Tracheal epithelial cell (primary cell): ENCODE measurements around the gene MSH5. TPM values are rescaled to one million over a fixed set of nuclear protein-coding genes. Genes with fewer than 3 reads are reported as not detected.

Experiments used
- total RNA-seq: library from RNA; depleted of rRNA; stranded (reverse); fragments of >200 nt; gene quantifications from 2 replicates; pipeline ENCODE4 v1.2.1, GENCODE V29; 2014

MSH5 gene
- total RNA-seq, 1 donor from 2014 or later: 4.3 TPM

Other genes with a start within 250 kb of the MSH5 start
- 4.7 and 9.9 TPM in 2 replicates for gene MICB, start 241.9 kb upstream of the MSH5 start, total RNA-seq
- gene MCCD1, start 211.0 kb upstream of the MSH5 start, total RNA-seq: not detected in 2 replicates
- 279 and 313 TPM in 2 replicates for gene DDX39B, start 198.0 kb upstream of the MSH5 start, total RNA-seq
- 0.21 and 1.2 TPM in 2 replicates for gene ATP6V1G2, start 193.4 kb upstream of the MSH5 start, total RNA-seq
- gene NFKBIL1, start 192.4 kb upstream of the MSH5 start, total RNA-seq: 43.6 and 54.6 TPM in 2 replicates
- gene LTA, start 167.7 kb upstream of the MSH5 start, total RNA-seq: not detected in 2 replicates
- gene TNF, start 164.4 kb upstream of the MSH5 start, total RNA-seq: 4.3 TPM in 1 of 2 replicates, not detected in the other
- 6.7 TPM in 1 of 2 replicates, not detected in the other for gene LTB, start 157.6 kb upstream of the MSH5 start, total RNA-seq
- not detected in 2 replicates for gene LST1, start 153.7 kb upstream of the MSH5 start, total RNA-seq
- not detected in 2 replicates for gene NCR3, start 147.0 kb upstream of the MSH5 start, total RNA-seq
- gene AIF1, start 124.8 kb upstream of the MSH5 start, total RNA-seq: not detected in 2 replicates
- 23.6 and 35.6 TPM in 2 replicates for gene PRRC2A, start 119.3 kb upstream of the MSH5 start, total RNA-seq
- gene BAG6, start 87.3 kb upstream of the MSH5 start, total RNA-seq: 128 and 161 TPM in 2 replicates
- 0.96 and 1.3 TPM in 2 replicates for gene APOM, start 84.1 kb upstream of the MSH5 start, total RNA-seq
- gene C6orf47, start 79.2 kb upstream of the MSH5 start, total RNA-seq: 26.7 and 27.1 TPM in 2 replicates
- 7.0 and 12.0 TPM in 2 replicates for gene GPANK1, start 75.0 kb upstream of the MSH5 start, total RNA-seq
- 84.2 and 103 TPM in 2 replicates for gene CSNK2B, start 73.9 kb upstream of the MSH5 start, total RNA-seq
- under 0.01 and 0.43 TPM in 2 replicates for gene LY6G5B, start 70.0 kb upstream of the MSH5 start, total RNA-seq
- not detected in 2 replicates for gene LY6G5C, start 58.9 kb upstream of the MSH5 start, total RNA-seq
- gene ABHD16A, start 36.7 kb upstream of the MSH5 start, total RNA-seq: 25.2 and 40.2 TPM in 2 replicates
- not detected in 2 replicates for gene LY6G6F, start 33.1 kb upstream of the MSH5 start, total RNA-seq
- not detected in 2 replicates for gene LY6G6D, start 24.7 kb upstream of the MSH5 start, total RNA-seq
- gene LY6G6C, start 18.3 kb upstream of the MSH5 start, total RNA-seq: not detected in 2 replicates
- gene MPIG6B, start 16.6 kb upstream of the MSH5 start, total RNA-seq: not detected in 2 replicates
- 11.5 and 45.8 TPM in 2 replicates for gene DDAH2, start 10.7 kb upstream of the MSH5 start, total RNA-seq
- gene CLIC1, start 3.5 kb upstream of the MSH5 start, total RNA-seq: 454 and 1,059 TPM in 2 replicates
- not detected in 2 replicates for gene SAPCD1, start 22.7 kb downstream of the MSH5 start, total RNA-seq
- 0.43 and 0.48 TPM in 2 replicates for gene VWA7, start 37.3 kb downstream of the MSH5 start, total RNA-seq
- 61.0 and 64.8 TPM in 2 replicates for gene VARS1, start 55.7 kb downstream of the MSH5 start, total RNA-seq
- 34.2 and 39.0 TPM in 2 replicates for gene LSM2, start 67.0 kb downstream of the MSH5 start, total RNA-seq
- 0.64 and 0.72 TPM in 2 replicates for gene HSPA1L, start 75.3 kb downstream of the MSH5 start, total RNA-seq
- gene HSPA1A, start 75.5 kb downstream of the MSH5 start, total RNA-seq: 124 and 172 TPM in 2 replicates
- gene HSPA1B, start 87.7 kb downstream of the MSH5 start, total RNA-seq: 268 TPM in 2 replicates
- 70.3 and 75.4 TPM in 2 replicates for gene NEU1, start 122.8 kb downstream of the MSH5 start, total RNA-seq
- gene SLC44A4, start 139.0 kb downstream of the MSH5 start, total RNA-seq: 3.8 and 8.2 TPM in 2 replicates
- 25.6 and 28.4 TPM in 2 replicates for gene EHMT2, start 157.7 kb downstream of the MSH5 start, total RNA-seq
- 0.72 and 3.0 TPM in 2 replicates for gene ZBTB12, start 162.1 kb downstream of the MSH5 start, total RNA-seq
- 0.96 and 2.1 TPM in 2 replicates for gene C2, start 187.7 kb downstream of the MSH5 start, total RNA-seq
- 0.64 and 19.0 TPM in 2 replicates for gene CFB, start 206.1 kb downstream of the MSH5 start, total RNA-seq
- gene NELFE, start 219.0 kb downstream of the MSH5 start, total RNA-seq: 120 and 152 TPM in 2 replicates
- 48.2 and 48.4 TPM in 2 replicates for gene SKIC2, start 219.2 kb downstream of the MSH5 start, total RNA-seq
- gene DXO, start 232.1 kb downstream of the MSH5 start, total RNA-seq: 10.6 and 13.2 TPM in 2 replicates
- gene C4A, start 242.1 kb downstream of the MSH5 start, total RNA-seq: 1.4 and 2.8 TPM in 2 replicates